Smooth muscle cell of the brain vasculature (primary cell): ENCODE results near the gene SPG7.
"Not testable (repeated sequence)": the region's sequence is repeated elsewhere in the genome, so short reads cannot be mapped to it uniquely, and the experiment has no call there.

Source experiments
- DNase-seq: peaks from one replicate; pipeline ENCODE4 v3.0.0-alpha.2; 2012; ENCODE audit warnings: low read depth, low spot score

The SPG7 gene

GRCh38 chr16:89562939-89563338 is 54.7 kb downstream of the SPG7 start:
- no peak for DNase-seq

GRCh38 chr16:89563639-89564392 is 55.6 kb downstream of the SPG7 start:
- no peak for DNase-seq

DNA sequence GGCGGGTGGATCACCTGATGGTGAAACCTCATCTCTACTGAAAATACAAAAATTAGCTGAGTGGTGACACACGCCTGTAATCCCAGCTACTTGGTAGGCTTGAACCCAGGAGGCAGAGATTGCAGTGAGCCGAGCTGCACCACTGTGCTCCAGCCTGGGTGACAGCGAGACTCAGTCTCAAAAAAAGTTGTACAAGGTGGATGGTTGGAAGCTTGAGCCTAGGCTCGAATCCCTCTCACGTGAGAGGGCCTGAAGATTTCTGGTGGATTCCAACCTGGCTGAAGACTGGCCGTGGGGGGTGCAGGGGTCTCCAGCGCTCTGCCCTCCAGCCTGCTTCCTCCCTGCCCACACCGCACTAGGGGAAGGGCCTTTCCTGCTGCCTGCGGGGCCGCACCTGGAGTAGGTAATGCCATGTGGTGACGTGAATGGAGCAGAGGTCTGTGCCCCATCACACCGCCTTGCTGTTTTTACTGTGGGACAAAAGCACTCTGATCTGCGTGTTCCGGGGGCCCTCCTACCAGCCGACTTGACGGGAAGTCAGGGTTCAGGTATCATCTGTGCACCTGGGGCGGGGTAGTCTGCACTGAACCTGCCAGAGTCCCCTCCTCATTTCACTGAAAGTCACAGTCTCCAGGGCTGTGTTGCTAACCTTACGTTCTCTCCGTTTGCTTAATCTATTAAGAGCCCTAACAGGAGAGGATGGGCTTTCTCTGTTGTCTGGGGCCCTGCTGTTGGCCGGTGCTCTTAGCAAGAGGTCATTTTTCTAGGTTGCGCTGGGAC is 56.5 kb downstream of the SPG7 start:
- no peak for DNase-seq

GRCh38 chr16:89565256-89565505 is 57.0 kb downstream of the SPG7 start:
- DNase-seq: no peak

GRCh38 chr16:89565506-89566372 is 57.5 kb downstream of the SPG7 start:
- no peak for DNase-seq

DNA sequence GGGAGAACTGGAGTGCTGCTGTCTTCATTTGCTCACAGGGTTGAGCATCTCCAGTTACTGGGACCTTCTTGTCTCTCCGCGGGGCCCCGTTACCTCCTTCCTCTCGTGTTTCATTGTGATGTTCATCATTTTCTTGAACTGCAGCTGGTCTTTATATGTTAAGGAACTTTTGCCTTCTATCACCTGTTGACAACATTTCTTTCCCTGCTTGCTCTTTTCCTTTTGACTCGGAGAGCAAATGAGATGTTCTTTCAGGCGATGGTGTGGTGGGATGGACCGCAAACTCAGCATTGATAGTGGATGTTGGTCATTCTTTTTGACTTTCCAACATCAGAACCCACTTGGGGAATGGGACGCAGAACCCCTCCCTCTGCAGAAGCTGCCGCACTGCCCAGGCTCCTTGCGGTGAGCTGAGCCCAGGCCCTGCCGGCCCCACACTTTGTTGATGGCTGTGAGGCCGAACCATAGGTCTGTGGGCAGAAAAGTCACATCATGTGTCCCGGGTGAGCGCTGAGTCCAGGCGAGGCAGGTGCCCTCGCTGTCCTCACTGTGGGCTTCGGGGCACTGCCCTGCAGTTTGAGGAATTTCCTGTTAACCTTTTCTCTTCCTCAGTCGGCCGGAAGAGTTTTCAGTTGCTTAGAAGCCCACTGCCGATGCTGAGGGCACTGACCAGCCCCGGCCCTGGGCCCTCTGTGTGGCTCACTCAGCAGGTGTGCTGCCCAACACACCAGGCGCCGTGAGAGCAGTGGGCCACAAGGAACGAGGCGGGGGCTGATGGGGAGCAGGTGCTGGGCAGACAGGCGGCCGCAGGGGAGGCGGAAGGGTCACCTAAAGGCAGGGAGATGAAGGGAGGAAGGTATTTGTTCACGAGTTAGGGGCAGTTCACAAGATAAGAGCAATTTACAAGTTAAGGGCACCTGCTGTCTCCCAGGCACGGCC is 59.7 kb downstream of the SPG7 start:
- DNase-seq: no peak

DNA sequence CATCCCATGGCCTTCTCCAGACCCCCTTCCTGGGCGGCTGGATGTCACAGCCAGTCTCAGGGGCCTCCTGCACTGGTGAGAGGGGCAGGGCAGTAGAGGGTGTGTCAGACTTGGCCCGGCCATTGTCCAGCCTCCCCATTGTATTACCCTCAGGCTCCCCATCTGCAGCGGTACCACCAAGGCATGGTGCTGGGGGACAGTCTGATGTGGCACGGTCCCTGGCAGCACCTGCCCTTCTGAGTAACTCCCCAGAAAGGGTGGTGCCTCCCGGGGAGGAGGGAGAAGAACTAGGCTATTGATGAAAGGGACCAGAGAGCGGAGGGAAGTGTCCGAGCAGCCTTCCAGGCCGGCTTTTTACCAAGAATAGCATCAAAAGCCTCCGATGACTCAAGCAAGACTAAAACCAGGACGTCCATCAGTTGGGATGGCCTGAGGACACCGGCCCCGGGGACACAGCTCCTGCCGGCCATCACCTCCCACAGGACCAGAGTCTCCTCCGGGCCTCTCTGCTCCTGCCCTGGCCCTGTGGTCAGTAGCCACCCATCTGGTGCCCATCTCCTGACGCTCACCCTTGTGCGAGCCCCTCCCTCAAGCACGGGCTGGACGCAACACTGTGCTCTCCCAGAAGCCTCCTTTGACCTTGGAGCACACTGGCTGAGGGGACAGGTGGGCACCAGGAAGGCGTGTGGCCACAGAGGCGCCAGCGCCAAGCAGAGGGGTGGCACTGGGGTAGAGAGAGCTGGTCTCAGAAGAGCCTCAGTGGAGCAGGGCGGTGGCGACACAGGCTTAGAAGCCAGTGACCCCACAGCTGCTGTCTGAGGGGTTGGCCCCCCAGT is 61.5 kb downstream of the SPG7 start:
- no peak for DNase-seq

GRCh38 chr16:89570342-89570923 is 62.2 kb downstream of the SPG7 start:
- no peak for DNase-seq

GRCh38 chr16:89570983-89571598 is 62.9 kb downstream of the SPG7 start:
- not testable (repeated sequence) for DNase-seq

DNA sequence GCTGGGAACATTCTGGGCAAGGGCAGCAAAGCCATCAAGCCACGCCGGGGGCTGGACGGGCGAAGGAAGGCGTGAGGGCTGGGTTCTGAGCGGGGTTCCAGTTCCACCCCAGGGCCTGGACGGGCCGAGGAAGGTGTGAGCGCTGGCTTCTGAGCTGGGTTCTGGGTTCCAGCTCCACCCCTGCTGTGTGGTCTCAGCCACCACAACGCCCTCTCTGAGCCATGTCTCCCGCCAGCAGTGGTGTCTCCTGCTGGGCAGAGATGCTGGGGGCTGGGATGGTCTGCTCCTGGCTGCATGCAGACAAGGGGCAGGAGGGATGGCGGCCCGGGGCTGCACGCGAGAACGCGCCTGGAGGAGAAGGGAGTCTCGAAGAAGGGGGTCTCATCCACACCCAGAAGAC is 63.4 kb downstream of the SPG7 start:
- DNase-seq: no peak

GRCh38 chr16:89572073-89572484 is 63.9 kb downstream of the SPG7 start:
- no peak for DNase-seq

DNA sequence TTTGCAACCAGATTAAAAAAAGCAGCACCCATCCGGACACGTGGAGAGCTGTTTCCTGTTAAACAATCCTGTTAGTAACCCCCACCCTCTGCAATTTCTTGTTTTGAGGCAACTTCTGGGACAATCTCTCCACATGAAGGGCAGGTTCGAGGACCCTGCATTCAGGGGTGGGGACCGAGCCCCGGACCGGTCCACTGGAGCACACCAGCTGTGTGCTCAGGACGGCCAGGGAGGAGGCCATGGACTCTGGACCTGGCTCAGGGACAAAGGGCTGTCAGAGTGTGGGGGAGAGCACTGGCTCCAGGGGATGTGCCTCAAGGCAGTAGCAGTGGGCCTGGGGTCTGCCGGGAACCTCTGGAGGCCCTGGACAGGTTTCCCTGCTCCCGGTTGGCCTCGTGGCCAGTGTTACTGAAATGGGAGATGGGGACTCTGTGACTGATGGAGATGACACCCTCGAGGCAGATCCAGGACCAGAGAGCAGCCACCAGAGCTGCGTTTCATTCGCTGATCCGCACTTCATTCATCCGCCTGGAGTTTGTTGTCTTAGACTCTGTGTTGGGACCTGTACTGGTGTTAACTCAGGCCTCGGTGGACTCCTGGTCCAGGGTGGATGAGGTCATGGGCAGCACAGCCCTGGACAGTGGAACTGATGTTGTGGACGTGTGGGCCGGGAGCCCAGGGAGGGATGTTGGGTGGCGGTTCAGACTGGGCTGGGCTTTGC is 64.4 kb downstream of the SPG7 start:
- no peak for DNase-seq

DNA sequence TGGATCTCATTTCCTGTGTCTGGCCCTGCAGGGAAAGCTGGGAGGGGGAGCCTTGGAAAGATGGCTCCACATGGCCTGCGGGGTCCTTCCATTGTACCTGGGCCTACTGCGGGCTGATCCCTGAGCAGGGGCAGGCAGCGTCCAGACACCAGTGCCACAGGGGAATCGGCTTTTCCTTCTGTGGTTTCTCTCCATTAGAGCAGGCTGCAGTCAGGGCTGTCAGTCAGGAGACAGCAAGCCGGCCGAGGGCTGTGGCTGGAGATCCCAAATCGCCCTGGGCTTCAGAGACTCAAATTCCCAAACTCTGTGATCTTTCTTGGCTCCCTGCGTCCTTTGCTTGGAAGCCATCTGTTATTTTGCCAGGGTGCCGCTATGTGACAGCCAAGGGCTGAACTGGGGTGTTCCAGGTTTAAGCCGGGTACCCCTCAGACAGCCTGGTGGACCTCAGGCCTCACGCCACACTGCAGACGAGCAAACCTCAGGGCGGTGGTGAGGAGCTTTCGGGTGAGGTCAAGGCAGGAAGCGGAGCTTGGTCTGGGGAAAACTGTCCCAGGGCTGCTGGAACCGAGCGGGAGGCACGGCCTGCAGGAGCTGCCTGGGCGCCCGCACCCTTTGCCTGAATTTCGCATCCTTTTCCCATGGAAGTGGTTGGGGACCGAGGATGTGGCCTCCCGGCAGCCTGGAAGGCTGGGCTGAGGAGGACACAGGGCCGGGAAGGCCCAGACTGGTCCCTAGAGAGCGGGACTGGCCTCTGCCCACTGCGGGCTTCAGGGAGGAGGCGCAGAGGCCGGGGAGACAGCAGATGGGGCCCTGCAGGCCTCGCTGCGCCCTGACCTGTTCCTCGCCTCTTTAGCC is 65.8 kb downstream of the SPG7 start:
- DNase-seq: no peak

- no peak for DNase-seq
Observed at GRCh38 chr16:89574681-89575246, 66.6 kb downstream of the SPG7 start.

GRCh38 chr16:89575247-89576152 is 67.3 kb downstream of the SPG7 start, which contains the start of gene CPNE7:
TSS of gene CPNE7 (plus strand) at chr16:89575758. CDS start at chr16:89575898, 140 bp downstream.
- no peak for DNase-seq
